SH-SY5Y (cell line): ENCODE results near the gene P4HTM.

Experiments
- GATA2 ChIP-seq: IDR thresholded peaks from 2 replicates; pipeline ENCODE4 v1.6.1; 2011; ENCODE audit warnings: mild to moderate bottlenecking, low read depth, low read length
- GATA3 ChIP-seq: IDR thresholded peaks from 2 replicates; pipeline ENCODE4 v1.6.1; 2011; ENCODE audit warnings: low read depth, mild to moderate bottlenecking, low read length, moderate library complexity

- TF ChIP-seq GATA3 (no peak), GATA2 (no peak)
Observed at GRCh38 chr3:49032646-49033304, 42.7 kb downstream of the P4HTM start.
